HG02798 (cell line): Measurements from ENCODE around the gene UACA.
"Not testable (repeated sequence)": the region's sequence is repeated elsewhere in the genome, so short reads cannot be mapped to it uniquely, and the experiment has no call there.

Experiments used
- ATAC-seq: cut with Tn5 transposase; IDR thresholded peaks from one replicate; pipeline ENCODE4 v1.9.1; 2021; ENCODE audit warnings: mild to moderate bottlenecking; ENCODE audit not compliant: unreplicated experiment, poor library complexity

The UACA gene

GRCh38 chr15:70669966-70670658 lies 93.2 kb downstream of the UACA start:
- ATAC-seq: no peak

GRCh38 chr15:70669006-70669602 lies 94.3 kb downstream of the UACA start:
- ATAC-seq: peak; percentile 84

- no peak for ATAC-seq
These were observed 97.8 kb downstream of the UACA start for GRCh38 chr15:70665599-70665998.

GRCh38 chr15:70664494-70664893 lies 98.9 kb downstream of the UACA start:
- ATAC-seq: no peak

GRCh38 chr15:70663069-70663468 lies 100.3 kb downstream of the UACA start:
- not testable (repeated sequence) for ATAC-seq

GRCh38 chr15:70659662-70660061 lies 103.7 kb downstream of the UACA start:
- ATAC-seq: no peak

GRCh38 chr15:70658641-70659040 lies 104.7 kb downstream of the UACA start:
- no peak for ATAC-seq

GRCh38 chr15:70653426-70653825 lies 109.9 kb downstream of the UACA start:
- ATAC-seq: no peak

GRCh38 chr15:70652341-70652740 lies 111.0 kb downstream of the UACA start:
- no peak for ATAC-seq

- no peak for ATAC-seq
These were observed 112.0 kb downstream of the UACA start for GRCh38 chr15:70651303-70651845.

GRCh38 chr15:70650567-70651302 lies 112.6 kb downstream of the UACA start:
- no peak for ATAC-seq

- no peak for ATAC-seq
These were observed 116.0 kb downstream of the UACA start for GRCh38 chr15:70647396-70647795.

GRCh38 chr15:70646169-70646568 lies 117.2 kb downstream of the UACA start:
- no peak for ATAC-seq

- ATAC-seq: no peak
These were observed 119.6 kb downstream of the UACA start for GRCh38 chr15:70643783-70644125.

GRCh38 chr15:70643106-70643782 lies 120.1 kb downstream of the UACA start:
- ATAC-seq: no peak

- ATAC-seq: no peak
These were observed 126.7 kb downstream of the UACA start for GRCh38 chr15:70636540-70637165.

GRCh38 chr15:70635895-70636294 lies 127.5 kb downstream of the UACA start:
- ATAC-seq: no peak

- ATAC-seq: no peak
These were observed 129.4 kb downstream of the UACA start for GRCh38 chr15:70633991-70634390.

GRCh38 chr15:70633103-70633831 lies 130.1 kb downstream of the UACA start:
- ATAC-seq: no peak
